A549 (cell line): ENCODE measurements around the gene BUD31. TPM values are rescaled to one million over a fixed set of nuclear protein-coding genes. Genes with fewer than 3 reads are reported as not detected.

Experiments used
- ATAC-seq, 2 experiments: fragments of 200-7000 bp in 1 of 2; fragments of >200 bp in 1 of 2; cut with Nextera tagmentation in 1 of 2; cut with Tn5 transposase in 1 of 2; 3 replicates each; pipeline versions ENCODE4 v1.8.0 to v1.9.1; 2018 to 2020; ENCODE audit warnings: mild to moderate bottlenecking in 1 of 2, moderate library complexity in 1 of 2
- CTCF ChIA-PET: fragments of 300-600 bp; sonication (Branson Sonifier 250); formaldehyde crosslinking; extraction: SDS; loops from one replicate; lab custom pipeline; 2021; ENCODE audit warnings: antibody characterized with exemption, inconsistent platforms; lab: Yijun Ruan, JAX
- POLR2A ChIA-PET: fragments of 350-600 bp; formaldehyde crosslinking; extraction: SDS; loops from one replicate; lab custom pipeline; 2021; ENCODE audit warnings: antibody characterized with exemption, inconsistent platforms; lab: Yijun Ruan, JAX
- DNase-seq, 2 experiments: peaks; one replicate each; pipeline versions ENCODE4 v3.0.0 to v3.0.0-alpha.2; 2011 to 2016; ENCODE audit warnings: low read depth in 1 of 2, low spot score in 1 of 2
- FAIRE-seq: peaks from 2 replicates; lab custom pipeline; 2011; peaks lifted over from hg19 to GRCh38; lab: Jason Lieb, UNC
- H3K27ac ChIP-seq, 2 experiments: fragments of >200 bp; sonication (Bioruptor Twin); formaldehyde crosslinking; 3 replicates each; pipeline ENCODE4 v1.5.1; 2016 to 2017
- H3K4me1 ChIP-seq: fragments of >200 bp; sonication (Bioruptor Twin); formaldehyde crosslinking; 3 replicates; pipeline ENCODE4 v1.6.1; 2016
- H3K4me2 ChIP-seq: fragments of >200 bp; sonication (Bioruptor Twin); formaldehyde crosslinking; 3 replicates; pipeline ENCODE4 v1.6.1; 2016
- H3K4me3 ChIP-seq: fragments of >200 bp; sonication (Bioruptor Twin); formaldehyde crosslinking; 3 replicates; pipeline ENCODE4 v1.5.1; 2016
- H3K9me3 ChIP-seq: fragments of >200 bp; sonication (Bioruptor Twin); formaldehyde crosslinking; 3 replicates; pipeline ENCODE4 v1.6.1; 2016
- CHD4 ChIP-seq: fragments of 200-600 bp; sonication (generic); IDR thresholded peaks from 2 replicates; pipeline ENCODE4 v1.6.1; 2016; ENCODE audit warnings: antibody characterized with exemption, mild to moderate bottlenecking, borderline replicate concordance
- EP300 ChIP-seq, 2 experiments: fragments of >200 bp; sonication (Bioruptor Twin); formaldehyde crosslinking; IDR thresholded peaks; 2 replicates in 1 of 2; 3 replicates in 1 of 2; pipeline ENCODE4 v1.6.1; 2016 to 2017
- HEYL ChIP-seq: fragments of 250-450 bp; sonication (Bioruptor Pico); IDR thresholded peaks from 2 replicates; pipeline ENCODE4 v1.8.0; 2021; ENCODE audit warnings: mild to moderate bottlenecking, moderate library complexity
- JUNB ChIP-seq: fragments of >200 bp; sonication (Bioruptor Twin); formaldehyde crosslinking; IDR thresholded peaks from 2 replicates; pipeline ENCODE4 v1.6.1; 2016
- MAFK ChIP-seq: fragments of 450-650 bp; IDR thresholded peaks from 2 replicates; pipeline ENCODE4 v1.6.1; 2014; ENCODE audit not compliant: partially characterized antibody
- MAZ ChIP-seq: fragments of 150-350 bp; IDR thresholded peaks from 2 replicates; pipeline ENCODE4 v1.6.1; 2014; ENCODE audit warnings: antibody characterized with exemption, low read depth, low read length, borderline replicate concordance
- POLR2AphosphoS2 ChIP-seq: conservative IDR thresholded peaks from 2 replicates; pipeline ENCODE4 v1.6.1; 2012; ENCODE audit warnings: low read length, improper control_type of control experiment, inconsistent platforms
- RNF2 ChIP-seq: fragments of 200-600 bp; sonication (generic); IDR thresholded peaks from 2 replicates; pipeline ENCODE4 v1.6.1; 2016; ENCODE audit warnings: low read depth, mild to moderate bottlenecking, antibody characterized with exemption, moderate library complexity, borderline replicate concordance
- ZC3H11A ChIP-seq: fragments of 450-650 bp; IDR thresholded peaks from 2 replicates; pipeline ENCODE4 v1.6.1; 2014; ENCODE audit warnings: antibody characterized with exemption, mild to moderate bottlenecking
- WGBS: methylation state at CpG from one replicate; pipeline ENCODE4 v1.1.6; 2017; ENCODE audit errors: missing lambda C conversion rate; 5-methylcytosine and 5-hydroxymethylcytosine counted together
- polyA plus RNA-seq, 4 experiments: library from polyadenylated mRNA; depleted of rRNA in 3 of 4; stranded (reverse); fragments of >200 nt; fragmentation: RNase III in 1 of 4; extraction: RNeasy Plus Mini Kit Qiagen cat#74134 plus additional on column Dnase treatment in 1 of 4; gene quantifications; 2 replicates in 3 of 4; 3 replicates in 1 of 4; pipeline ENCODE4 v1.2.3, GENCODE V29; 2011 to 2017
- TF ChIP-seq, protein P1 (sequence below): fragments of >200 bp; sonication (Bioruptor Twin); formaldehyde crosslinking; IDR thresholded peaks from 3 replicates; pipeline ENCODE4 v1.5.1; 2016
- TF ChIP-seq, protein P2 (sequence below): fragments of >200 bp; sonication (Bioruptor Twin); formaldehyde crosslinking; IDR thresholded peaks from 2 replicates; pipeline ENCODE4 v1.6.1; 2016
- TF ChIP-seq, protein P3 (sequence below): fragments of 200-600 bp; sonication (generic); IDR thresholded peaks from 2 replicates; pipeline ENCODE4 v1.6.1; 2016; ENCODE audit warnings: antibody characterized with exemption, mild to moderate bottlenecking, moderate library complexity
- TF ChIP-seq, protein P4 (sequence below): fragments of >200 bp; sonication (Bioruptor Twin); formaldehyde crosslinking; IDR thresholded peaks from 3 replicates; pipeline ENCODE4 v1.6.1; 2016
- TF ChIP-seq, protein P5 (sequence below): IDR thresholded peaks from 2 replicates; pipeline ENCODE4 v1.6.1; 2012

Gene BUD31
- polyA plus RNA-seq, 2 of the 4 experiments (the other 2 are of a cell fraction), result 96.5 to 105 TPM

DNA sequence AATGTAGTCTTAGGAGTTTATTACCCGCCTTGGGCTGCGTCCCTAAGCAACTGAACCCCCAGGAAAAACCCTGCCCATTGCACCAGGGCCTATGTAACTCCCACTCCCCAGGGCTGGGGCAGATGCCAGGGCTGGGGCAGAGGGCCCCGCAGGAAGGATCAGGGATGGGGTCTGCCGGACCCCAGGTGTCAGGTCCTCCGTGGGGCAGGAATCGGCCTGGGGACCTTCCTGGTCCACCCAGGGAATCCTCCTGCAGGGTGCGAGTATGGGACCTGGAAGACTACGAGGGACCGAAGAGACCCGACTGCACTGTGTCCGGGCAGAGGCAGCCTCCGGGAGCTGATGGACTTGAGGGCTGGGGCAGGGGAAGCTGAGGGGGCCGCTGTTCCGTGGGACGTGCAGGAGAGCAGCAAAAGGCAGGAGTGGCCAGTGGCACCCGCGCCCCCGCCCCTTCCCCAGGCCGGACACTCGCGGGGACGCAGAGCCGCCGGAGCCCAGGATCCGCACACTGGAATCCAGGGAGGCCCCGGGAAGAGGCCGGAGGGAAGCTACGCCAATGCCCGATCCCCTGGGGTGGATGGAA is 59.7 kb downstream of the BUD31 start:
- peaks cover 11% of the 10 kb centered on the region; the same call in 2 of the 3 replicates for H3K4me1 ChIP-seq
- CTCF ChIA-PET, result interaction anchor here (1.1 kb wide), 1 partner anchor 112 kb away, joined by 3 read pairs; no protein-coding TSS in a partner anchor
- FAIRE-seq (no peak), ATAC-seq (no peak), DNase-seq (no peak)
- H3K27ac ChIP-seq, result no peak overlapping the region
- no peaks in the 10 kb centered on the region for H3K9me3 ChIP-seq
- POLR2A ChIA-PET, result no interaction called here
- no peak for TF ChIP-seq MAZ
- TF ChIP-seq RNF2, result no peak
- TF ChIP-seq CHD4, result no peak
- no peak for TF ChIP-seq ZC3H11A
- TF ChIP-seq POLR2AphosphoS2, result no peak
- no peak for TF ChIP-seq EP300 (IDR thresholded peaks at IDR 0.05)
- TF ChIP-seq, protein P1, sequence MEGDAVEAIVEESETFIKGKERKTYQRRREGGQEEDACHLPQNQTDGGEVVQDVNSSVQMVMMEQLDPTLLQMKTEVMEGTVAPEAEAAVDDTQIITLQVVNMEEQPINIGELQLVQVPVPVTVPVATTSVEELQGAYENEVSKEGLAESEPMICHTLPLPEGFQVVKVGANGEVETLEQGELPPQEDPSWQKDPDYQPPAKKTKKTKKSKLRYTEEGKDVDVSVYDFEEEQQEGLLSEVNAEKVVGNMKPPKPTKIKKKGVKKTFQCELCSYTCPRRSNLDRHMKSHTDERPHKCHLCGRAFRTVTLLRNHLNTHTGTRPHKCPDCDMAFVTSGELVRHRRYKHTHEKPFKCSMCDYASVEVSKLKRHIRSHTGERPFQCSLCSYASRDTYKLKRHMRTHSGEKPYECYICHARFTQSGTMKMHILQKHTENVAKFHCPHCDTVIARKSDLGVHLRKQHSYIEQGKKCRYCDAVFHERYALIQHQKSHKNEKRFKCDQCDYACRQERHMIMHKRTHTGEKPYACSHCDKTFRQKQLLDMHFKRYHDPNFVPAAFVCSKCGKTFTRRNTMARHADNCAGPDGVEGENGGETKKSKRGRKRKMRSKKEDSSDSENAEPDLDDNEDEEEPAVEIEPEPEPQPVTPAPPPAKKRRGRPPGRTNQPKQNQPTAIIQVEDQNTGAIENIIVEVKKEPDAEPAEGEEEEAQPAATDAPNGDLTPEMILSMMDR, result no peak
- TF ChIP-seq JUNB, result no peak
- TF ChIP-seq HEYL (CRISPR knock-in tag), result no peak
- no peak for TF ChIP-seq MAFK
- TF ChIP-seq, protein P2, sequence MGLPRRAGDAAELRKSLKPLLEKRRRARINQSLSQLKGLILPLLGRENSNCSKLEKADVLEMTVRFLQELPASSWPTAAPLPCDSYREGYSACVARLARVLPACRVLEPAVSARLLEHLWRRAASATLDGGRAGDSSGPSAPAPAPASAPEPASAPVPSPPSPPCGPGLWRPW, result no peak
- TF ChIP-seq, protein P3, sequence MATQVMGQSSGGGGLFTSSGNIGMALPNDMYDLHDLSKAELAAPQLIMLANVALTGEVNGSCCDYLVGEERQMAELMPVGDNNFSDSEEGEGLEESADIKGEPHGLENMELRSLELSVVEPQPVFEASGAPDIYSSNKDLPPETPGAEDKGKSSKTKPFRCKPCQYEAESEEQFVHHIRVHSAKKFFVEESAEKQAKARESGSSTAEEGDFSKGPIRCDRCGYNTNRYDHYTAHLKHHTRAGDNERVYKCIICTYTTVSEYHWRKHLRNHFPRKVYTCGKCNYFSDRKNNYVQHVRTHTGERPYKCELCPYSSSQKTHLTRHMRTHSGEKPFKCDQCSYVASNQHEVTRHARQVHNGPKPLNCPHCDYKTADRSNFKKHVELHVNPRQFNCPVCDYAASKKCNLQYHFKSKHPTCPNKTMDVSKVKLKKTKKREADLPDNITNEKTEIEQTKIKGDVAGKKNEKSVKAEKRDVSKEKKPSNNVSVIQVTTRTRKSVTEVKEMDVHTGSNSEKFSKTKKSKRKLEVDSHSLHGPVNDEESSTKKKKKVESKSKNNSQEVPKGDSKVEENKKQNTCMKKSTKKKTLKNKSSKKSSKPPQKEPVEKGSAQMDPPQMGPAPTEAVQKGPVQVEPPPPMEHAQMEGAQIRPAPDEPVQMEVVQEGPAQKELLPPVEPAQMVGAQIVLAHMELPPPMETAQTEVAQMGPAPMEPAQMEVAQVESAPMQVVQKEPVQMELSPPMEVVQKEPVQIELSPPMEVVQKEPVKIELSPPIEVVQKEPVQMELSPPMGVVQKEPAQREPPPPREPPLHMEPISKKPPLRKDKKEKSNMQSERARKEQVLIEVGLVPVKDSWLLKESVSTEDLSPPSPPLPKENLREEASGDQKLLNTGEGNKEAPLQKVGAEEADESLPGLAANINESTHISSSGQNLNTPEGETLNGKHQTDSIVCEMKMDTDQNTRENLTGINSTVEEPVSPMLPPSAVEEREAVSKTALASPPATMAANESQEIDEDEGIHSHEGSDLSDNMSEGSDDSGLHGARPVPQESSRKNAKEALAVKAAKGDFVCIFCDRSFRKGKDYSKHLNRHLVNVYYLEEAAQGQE, result no peak
- TF ChIP-seq, protein P4, sequence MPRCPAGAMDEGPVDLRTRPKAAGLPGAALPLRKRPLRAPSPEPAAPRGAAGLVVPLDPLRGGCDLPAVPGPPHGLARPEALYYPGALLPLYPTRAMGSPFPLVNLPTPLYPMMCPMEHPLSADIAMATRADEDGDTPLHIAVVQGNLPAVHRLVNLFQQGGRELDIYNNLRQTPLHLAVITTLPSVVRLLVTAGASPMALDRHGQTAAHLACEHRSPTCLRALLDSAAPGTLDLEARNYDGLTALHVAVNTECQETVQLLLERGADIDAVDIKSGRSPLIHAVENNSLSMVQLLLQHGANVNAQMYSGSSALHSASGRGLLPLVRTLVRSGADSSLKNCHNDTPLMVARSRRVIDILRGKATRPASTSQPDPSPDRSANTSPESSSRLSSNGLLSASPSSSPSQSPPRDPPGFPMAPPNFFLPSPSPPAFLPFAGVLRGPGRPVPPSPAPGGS, result no peak
- TF ChIP-seq, protein P5, sequence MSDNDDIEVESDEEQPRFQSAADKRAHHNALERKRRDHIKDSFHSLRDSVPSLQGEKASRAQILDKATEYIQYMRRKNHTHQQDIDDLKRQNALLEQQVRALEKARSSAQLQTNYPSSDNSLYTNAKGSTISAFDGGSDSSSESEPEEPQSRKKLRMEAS, result no peak
- H3K4me2 ChIP-seq, result no peak overlapping the region
- 96% methylated on average over 24 of the region's 29 CpGs for WGBS
- H3K4me3 ChIP-seq, result no peak overlapping the region

Other genes with a start within 250 kb of the BUD31 start
- gene KPNA7, start 200.9 kb upstream of the BUD31 start, polyA plus RNA-seq (2011; rRNA removed), result 0.48 and 0.53 TPM in 2 replicates
- gene KPNA7, start 200.9 kb upstream of the BUD31 start, polyA plus RNA-seq (2017; fragmentation: RNase III; extraction: RNeasy Plus Mini Kit Qiagen cat#74134 plus additional on column Dnase treatment), result 0.28 to 0.53 TPM (median 0.41 TPM) in 3 replicates
- gene MYH16, start 136.1 kb upstream of the BUD31 start, polyA plus RNA-seq (2011; rRNA removed), result 0.28 and 0.29 TPM in 2 replicates
- gene MYH16, start 136.1 kb upstream of the BUD31 start, polyA plus RNA-seq (2017; fragmentation: RNase III; extraction: RNeasy Plus Mini Kit Qiagen cat#74134 plus additional on column Dnase treatment), result 0.21 to 0.32 TPM (median 0.31 TPM) in 3 replicates
- 120 TPM in 2 replicates for gene ARPC1A, start 83.1 kb upstream of the BUD31 start, polyA plus RNA-seq (2011; rRNA removed)
- gene ARPC1A, start 83.1 kb upstream of the BUD31 start, polyA plus RNA-seq (2017; fragmentation: RNase III; extraction: RNeasy Plus Mini Kit Qiagen cat#74134 plus additional on column Dnase treatment), result 116 to 127 TPM (median 121 TPM) in 3 replicates
- gene ARPC1B, start 34.2 kb upstream of the BUD31 start, polyA plus RNA-seq (2011; rRNA removed), result 141 and 197 TPM in 2 replicates
- 272 to 302 TPM (median 294 TPM) in 3 replicates for gene ARPC1B, start 34.2 kb upstream of the BUD31 start, polyA plus RNA-seq (2017; fragmentation: RNase III; extraction: RNeasy Plus Mini Kit Qiagen cat#74134 plus additional on column Dnase treatment)
- 42.4 and 81.8 TPM in 2 replicates for gene PDAP1, start 372 bp upstream of the BUD31 start, polyA plus RNA-seq (2011; rRNA removed)
- 334 to 347 TPM (median 343 TPM) in 3 replicates for gene PDAP1, start 372 bp upstream of the BUD31 start, polyA plus RNA-seq (2017; fragmentation: RNase III; extraction: RNeasy Plus Mini Kit Qiagen cat#74134 plus additional on column Dnase treatment)
- gene PTCD1, start 29.8 kb downstream of the BUD31 start, polyA plus RNA-seq (2011; rRNA removed), result 3.9 and 5.1 TPM in 2 replicates
- 5.4 to 6.3 TPM (median 5.5 TPM) in 3 replicates for gene PTCD1, start 29.8 kb downstream of the BUD31 start, polyA plus RNA-seq (2017; fragmentation: RNase III; extraction: RNeasy Plus Mini Kit Qiagen cat#74134 plus additional on column Dnase treatment)
- gene CPSF4, start 30.0 kb downstream of the BUD31 start, polyA plus RNA-seq (2011; rRNA removed), result 28.7 and 31.3 TPM in 2 replicates
- 34.1 to 39.1 TPM (median 35.6 TPM) in 3 replicates for gene CPSF4, start 30.0 kb downstream of the BUD31 start, polyA plus RNA-seq (2017; fragmentation: RNase III; extraction: RNeasy Plus Mini Kit Qiagen cat#74134 plus additional on column Dnase treatment)
- 632 and 723 TPM in 2 replicates for gene ATP5MF, start 57.2 kb downstream of the BUD31 start, polyA plus RNA-seq (2011; rRNA removed)
- 1,491 to 1,707 TPM (median 1,548 TPM) in 3 replicates for gene ATP5MF, start 57.2 kb downstream of the BUD31 start, polyA plus RNA-seq (2017; fragmentation: RNase III; extraction: RNeasy Plus Mini Kit Qiagen cat#74134 plus additional on column Dnase treatment)
- gene ZNF789, start 63.9 kb downstream of the BUD31 start, polyA plus RNA-seq (2011; rRNA removed), result 11.6 and 12.6 TPM in 2 replicates
- 7.5 to 8.8 TPM (median 7.7 TPM) in 3 replicates for gene ZNF789, start 63.9 kb downstream of the BUD31 start, polyA plus RNA-seq (2017; fragmentation: RNase III; extraction: RNeasy Plus Mini Kit Qiagen cat#74134 plus additional on column Dnase treatment)
- 12.8 and 13.9 TPM in 2 replicates for gene ZNF394, start 91.3 kb downstream of the BUD31 start, polyA plus RNA-seq (2011; rRNA removed)
- 12.2 to 14.9 TPM (median 13.6 TPM) in 3 replicates for gene ZNF394, start 91.3 kb downstream of the BUD31 start, polyA plus RNA-seq (2017; fragmentation: RNase III; extraction: RNeasy Plus Mini Kit Qiagen cat#74134 plus additional on column Dnase treatment)
- gene ZKSCAN5, start 95.7 kb downstream of the BUD31 start, polyA plus RNA-seq (2011; rRNA removed), result 14.1 and 15.7 TPM in 2 replicates
- gene ZKSCAN5, start 95.7 kb downstream of the BUD31 start, polyA plus RNA-seq (2017; fragmentation: RNase III; extraction: RNeasy Plus Mini Kit Qiagen cat#74134 plus additional on column Dnase treatment), result 7.2 to 8.3 TPM (median 8.2 TPM) in 3 replicates
- gene FAM200A, start 143.1 kb downstream of the BUD31 start, polyA plus RNA-seq (2011; rRNA removed), result 7.5 and 9.8 TPM in 2 replicates
- 5.3 to 6.1 TPM (median 5.9 TPM) in 3 replicates for gene FAM200A, start 143.1 kb downstream of the BUD31 start, polyA plus RNA-seq (2017; fragmentation: RNase III; extraction: RNeasy Plus Mini Kit Qiagen cat#74134 plus additional on column Dnase treatment)
- 78.4 and 85.1 TPM in 2 replicates for gene ZNF655, start 149.7 kb downstream of the BUD31 start, polyA plus RNA-seq (2011; rRNA removed)
- gene ZNF655, start 149.7 kb downstream of the BUD31 start, polyA plus RNA-seq (2017; fragmentation: RNase III; extraction: RNeasy Plus Mini Kit Qiagen cat#74134 plus additional on column Dnase treatment), result 56.1 to 67.8 TPM (median 56.5 TPM) in 3 replicates
- 5.4 and 7.7 TPM in 2 replicates for gene TMEM225B, start 189.3 kb downstream of the BUD31 start, polyA plus RNA-seq (2011; rRNA removed)
- gene TMEM225B, start 189.3 kb downstream of the BUD31 start, polyA plus RNA-seq (2017; fragmentation: RNase III; extraction: RNeasy Plus Mini Kit Qiagen cat#74134 plus additional on column Dnase treatment), result 0.59 to 0.70 TPM (median 0.59 TPM) in 3 replicates
- 9.3 and 10.1 TPM in 2 replicates for gene ZSCAN25, start 208.0 kb downstream of the BUD31 start, polyA plus RNA-seq (2011; rRNA removed)
- gene ZSCAN25, start 208.0 kb downstream of the BUD31 start, polyA plus RNA-seq (2017; fragmentation: RNase III; extraction: RNeasy Plus Mini Kit Qiagen cat#74134 plus additional on column Dnase treatment), result 6.3 to 7.5 TPM (median 6.4 TPM) in 3 replicates